Measurements from ENCODE around the gene THOC6.
"Not testable (repeated sequence)": the region's sequence is repeated elsewhere in the genome, so short reads cannot be mapped to it uniquely, and the experiment has no call there.

Gene THOC6

GRCh38 chr16:3057181-3058138, 33.6 kb downstream of the THOC6 start:
- FAIRE-seq: no peak

- no peak for FAIRE-seq
These were observed 34.5 kb downstream of the THOC6 start for GRCh38 chr16:3058139-3059030.

- no peak for FAIRE-seq
These were observed 35.3 kb downstream of the THOC6 start for GRCh38 chr16:3059041-3059722.

GRCh38 chr16:3059723-3060242, 35.9 kb downstream of the THOC6 start:
- no peak for FAIRE-seq

- no peak for FAIRE-seq
These were observed 36.7 kb downstream of the THOC6 start for GRCh38 chr16:3060339-3061127.

GRCh38 chr16:3062553-3062952, 38.7 kb downstream of the THOC6 start:
- no peak for FAIRE-seq

- no peak for FAIRE-seq
These were observed 40.0 kb downstream of the THOC6 start for GRCh38 chr16:3063625-3064386.

- no peak for FAIRE-seq
These were observed 41.4 kb downstream of the THOC6 start, which contains the start of gene IL32 for GRCh38 chr16:3065069-3065741. Gene IL32 (plus strand): TSS chr16:3065640. CDS start chr16:3065812, 172 bp downstream.

GRCh38 chr16:3065742-3066439, 42.1 kb downstream of the THOC6 start:
- no peak for FAIRE-seq

GRCh38 chr16:3066440-3066748, 42.6 kb downstream of the THOC6 start:
- FAIRE-seq: no peak

GRCh38 chr16:3068487-3068886, 44.7 kb downstream of the THOC6 start:
- FAIRE-seq: no peak

GRCh38 chr16:3069146-3069545, 45.3 kb downstream of the THOC6 start:
- not testable (repeated sequence) for FAIRE-seq

- no peak for FAIRE-seq
These were observed 46.8 kb downstream of the THOC6 start for GRCh38 chr16:3070608-3071111.

GRCh38 chr16:3071655-3072054, 47.8 kb downstream of the THOC6 start:
- FAIRE-seq: no peak

- not testable (repeated sequence) for FAIRE-seq
These were observed 48.3 kb downstream of the THOC6 start for GRCh38 chr16:3072148-3072547.

- not testable (repeated sequence) for FAIRE-seq
These were observed 48.9 kb downstream of the THOC6 start for GRCh38 chr16:3072576-3073263.

- FAIRE-seq: no peak
These were observed 49.6 kb downstream of the THOC6 start for GRCh38 chr16:3073448-3073847.

- FAIRE-seq: no peak
These were observed 51.2 kb downstream of the THOC6 start for GRCh38 chr16:3074860-3075522.
